Colonic mucosa (tissue), 4 donors: ENCODE data around the gene DNM3. TPM values are rescaled to one million over a fixed set of nuclear protein-coding genes. Genes with fewer than 3 reads are reported as not detected.

ENCODE experiments used
- DNase-seq: peaks from one replicate; pipeline ENCODE4 v3.0.0-alpha.2; 2020
- H3K27ac ChIP-seq: fragments of 200-600 bp; one replicate; pipeline ENCODE4 v1.8.0; 2021
- H3K27me3 ChIP-seq: fragments of 200-600 bp; one replicate; pipeline ENCODE4 v1.8.0; 2021
- H3K36me3 ChIP-seq: fragments of 200-600 bp; one replicate; pipeline ENCODE4 v1.8.0; 2021
- H3K4me1 ChIP-seq: fragments of 200-600 bp; one replicate; pipeline ENCODE4 v1.8.0; 2021; ENCODE audit warnings: mild to moderate bottlenecking
- H3K4me3 ChIP-seq: fragments of 200-600 bp; one replicate; pipeline ENCODE4 v1.8.0; 2021
- H3K9ac ChIP-seq, 2 donors: one replicate each; pipeline ENCODE4 v1.7.0; 2013; ENCODE audit warnings: control low read depth in 2 of 2, low read depth in 2 of 2, low read length in 2 of 2
- H3K9me3 ChIP-seq: fragments of 200-600 bp; one replicate; pipeline ENCODE4 v1.8.0; 2021
- intact Hi-C: fragments of 100-400 bp; cut with DNase I; formaldehyde crosslinking; loops from one replicate; pipeline ENCODE4 v1.14.1; 2022
- total RNA-seq, 2 donors: library from RNA; stranded (reverse); fragmentation: NEBNext Ultra II Directional in 1 of 2; extraction: Animal tissue kit (Norgen Biotek cat#: 25700) in 1 of 2; gene quantifications; one replicate each; pipeline ENCODE4 v1.2.1, GENCODE V29; 2021
- TF ChIP-seq, protein P1 (sequence below): fragments of 200-600 bp; IDR thresholded peaks from one replicate; pipeline ENCODE4 v1.8.0; 2022; ENCODE audit warnings: antibody characterized with exemption, mild to moderate bottlenecking
- donor health status: healthy.
- donor health status: DM: no; HTN: no; CAD: no.
- donor health status: DM: no; HTN: no; CAD: no.

DNM3 gene
- total RNA-seq, 2 donors from 2014 or later: 1.7 to 2.6 TPM

DNA sequence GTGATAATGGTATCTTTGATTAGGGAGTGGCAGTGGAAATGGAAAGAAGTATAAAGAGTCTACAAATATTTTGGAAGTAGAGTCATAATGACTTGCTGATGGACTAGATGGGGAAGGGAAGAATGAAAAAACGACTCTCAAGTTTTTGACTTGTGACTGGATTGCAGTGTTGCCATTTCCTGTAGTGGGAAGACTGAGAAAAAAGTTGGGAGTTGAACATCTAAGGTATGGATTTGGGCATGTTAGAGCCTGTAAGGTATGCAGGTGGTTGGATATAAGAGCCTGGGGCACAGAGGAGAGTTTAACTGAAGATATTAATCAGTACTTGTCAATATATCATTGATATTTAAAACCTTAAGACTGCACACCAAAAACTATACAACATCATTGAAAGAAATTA lies 19.4 kb downstream of the DNM3 start:
- no peaks in the 10 kb centered on the region for H3K36me3 ChIP-seq
- DNase-seq: no peak
- intact Hi-C loops: no loop called here
- H3K27ac ChIP-seq: no peak overlapping the region
- H3K9ac ChIP-seq: no peak overlapping the region
- H3K9me3 ChIP-seq: no peaks in the 10 kb centered on the region
- no peaks in the 10 kb centered on the region for H3K4me1 ChIP-seq
- no peaks in the 10 kb centered on the region for H3K27me3 ChIP-seq
- TF ChIP-seq, protein P1, sequence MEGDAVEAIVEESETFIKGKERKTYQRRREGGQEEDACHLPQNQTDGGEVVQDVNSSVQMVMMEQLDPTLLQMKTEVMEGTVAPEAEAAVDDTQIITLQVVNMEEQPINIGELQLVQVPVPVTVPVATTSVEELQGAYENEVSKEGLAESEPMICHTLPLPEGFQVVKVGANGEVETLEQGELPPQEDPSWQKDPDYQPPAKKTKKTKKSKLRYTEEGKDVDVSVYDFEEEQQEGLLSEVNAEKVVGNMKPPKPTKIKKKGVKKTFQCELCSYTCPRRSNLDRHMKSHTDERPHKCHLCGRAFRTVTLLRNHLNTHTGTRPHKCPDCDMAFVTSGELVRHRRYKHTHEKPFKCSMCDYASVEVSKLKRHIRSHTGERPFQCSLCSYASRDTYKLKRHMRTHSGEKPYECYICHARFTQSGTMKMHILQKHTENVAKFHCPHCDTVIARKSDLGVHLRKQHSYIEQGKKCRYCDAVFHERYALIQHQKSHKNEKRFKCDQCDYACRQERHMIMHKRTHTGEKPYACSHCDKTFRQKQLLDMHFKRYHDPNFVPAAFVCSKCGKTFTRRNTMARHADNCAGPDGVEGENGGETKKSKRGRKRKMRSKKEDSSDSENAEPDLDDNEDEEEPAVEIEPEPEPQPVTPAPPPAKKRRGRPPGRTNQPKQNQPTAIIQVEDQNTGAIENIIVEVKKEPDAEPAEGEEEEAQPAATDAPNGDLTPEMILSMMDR: no peak
- H3K4me3 ChIP-seq: no peak overlapping the region

DNA sequence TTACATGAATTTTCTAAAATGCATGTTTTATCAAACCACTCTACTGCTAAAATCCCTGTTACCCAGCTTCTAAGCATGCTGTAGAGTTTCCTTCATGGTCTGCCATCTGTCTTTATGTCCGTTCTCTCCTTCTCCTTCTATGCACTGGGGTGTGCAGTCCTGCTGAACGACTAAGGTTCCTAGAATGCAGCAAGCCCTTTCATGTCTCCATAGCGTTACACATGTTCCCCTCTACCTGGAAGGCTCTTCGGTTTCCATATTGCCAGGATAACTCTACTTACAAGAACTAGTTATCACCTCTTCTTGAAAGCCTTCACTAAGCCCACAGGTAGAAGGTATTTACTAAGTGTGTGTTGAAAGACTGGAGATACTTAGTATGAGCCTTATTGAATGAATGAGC lies 22.2 kb downstream of the DNM3 start:
- TF ChIP-seq, protein P1: no peak
- no peaks in the 10 kb centered on the region for H3K4me1 ChIP-seq
- no peaks in the 10 kb centered on the region for H3K36me3 ChIP-seq
- H3K4me3 ChIP-seq: no peak overlapping the region
- intact Hi-C loops: no loop called here
- no peak for DNase-seq
- no peaks in the 10 kb centered on the region for H3K9me3 ChIP-seq
- H3K27me3 ChIP-seq: no peaks in the 10 kb centered on the region
- H3K27ac ChIP-seq: no peak overlapping the region
- H3K9ac ChIP-seq: no peak overlapping the region

DNA sequence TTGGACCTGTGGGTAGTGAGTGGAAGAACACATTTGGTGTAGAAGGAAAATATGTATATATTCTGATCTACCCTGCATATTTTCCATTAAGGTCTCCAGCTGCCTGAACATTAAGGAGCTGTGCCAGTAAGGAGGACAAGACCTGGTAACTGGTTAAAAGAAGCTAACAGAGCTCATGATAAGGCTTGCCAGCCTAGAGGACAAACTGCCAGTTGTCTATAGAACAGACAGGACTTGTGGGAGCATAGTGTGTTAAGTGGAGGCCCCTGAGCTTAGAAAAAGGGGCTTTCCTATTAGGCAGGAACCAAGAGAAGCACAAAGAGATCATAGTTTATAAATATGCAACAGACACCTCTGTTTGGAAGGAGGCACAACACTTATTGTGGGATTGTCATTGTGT lies 23.0 kb downstream of the DNM3 start:
- H3K36me3 ChIP-seq: no peaks in the 10 kb centered on the region
- H3K9me3 ChIP-seq: no peaks in the 10 kb centered on the region
- no peak for DNase-seq
- TF ChIP-seq, protein P1: no peak
- intact Hi-C loops: no loop called here
- H3K4me3 ChIP-seq: no peak overlapping the region
- no peak overlapping the region for H3K27ac ChIP-seq
- H3K27me3 ChIP-seq: no peaks in the 10 kb centered on the region
- no peak overlapping the region for H3K9ac ChIP-seq
- H3K4me1 ChIP-seq: no peaks in the 10 kb centered on the region

DNA sequence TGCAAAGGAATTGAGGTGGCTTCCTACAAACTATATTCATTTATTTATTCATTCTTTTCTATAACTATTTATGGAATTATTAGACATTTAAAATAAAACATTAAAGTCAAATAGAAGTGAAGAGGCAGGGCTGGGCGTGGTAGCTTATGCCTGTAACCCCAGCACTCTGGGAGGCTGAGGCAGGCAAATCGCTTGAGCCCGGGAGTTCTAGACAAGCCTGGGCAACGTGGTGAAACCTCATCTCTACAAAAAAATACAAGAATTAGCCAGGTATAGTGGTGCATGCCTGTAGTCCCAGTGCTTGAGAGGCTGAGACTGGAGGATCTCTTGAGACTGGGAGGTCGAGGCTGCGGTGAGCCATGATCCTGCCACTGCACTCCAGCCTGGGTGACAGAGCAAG lies 23.8 kb downstream of the DNM3 start:
- TF ChIP-seq, protein P1: no peak
- intact Hi-C loops: no loop called here
- no peaks in the 10 kb centered on the region for H3K4me1 ChIP-seq
- DNase-seq: no peak
- no peak overlapping the region for H3K9ac ChIP-seq
- H3K27me3 ChIP-seq: no peaks in the 10 kb centered on the region
- H3K27ac ChIP-seq: no peak overlapping the region
- no peaks in the 10 kb centered on the region for H3K36me3 ChIP-seq
- no peaks in the 10 kb centered on the region for H3K9me3 ChIP-seq
- H3K4me3 ChIP-seq: no peak overlapping the region

DNA sequence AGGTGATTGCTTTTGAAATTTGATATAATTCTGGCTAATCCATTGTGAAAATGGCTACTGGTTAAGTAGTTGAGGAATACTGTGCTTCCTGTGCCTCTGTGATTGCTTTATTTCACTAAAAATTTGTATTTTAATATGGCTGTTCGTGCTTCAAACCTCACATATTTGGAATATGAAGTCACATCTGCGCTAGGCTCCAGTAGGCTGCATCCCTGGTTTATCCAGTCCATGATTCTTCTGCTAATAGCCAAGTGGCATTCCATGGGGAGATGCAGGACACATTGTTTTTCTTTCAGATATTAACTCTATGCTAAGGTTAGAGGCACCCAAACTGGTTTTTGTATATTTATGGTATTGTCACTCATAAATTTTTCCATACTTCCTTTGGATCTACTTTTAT lies 25.9 kb downstream of the DNM3 start:
- Histone ChIP-seq H3K27ac (no peak overlapping the region), H3K27me3 (no peaks in the 10 kb centered on the region), H3K4me1 (no peaks in the 10 kb centered on the region), H3K36me3 (no peaks in the 10 kb centered on the region), H3K9me3 (no peaks in the 10 kb centered on the region), H3K4me3 (no peak overlapping the region), H3K9ac (no peak overlapping the region)
- intact Hi-C loops: no loop called here
- DNase-seq: no peak
- TF ChIP-seq, protein P1: no peak
